ENCODE data around the gene TRANK1. TPM values are rescaled to one million over a fixed set of nuclear protein-coding genes. Genes with fewer than 3 reads are reported as not detected.

The TRANK1 gene
- 1.1 to 2.1 TPM (median 1.4 TPM) in 5 replicates for total RNA-seq (2022; extraction: Qiagen RNA extraction)

GRCh38 chr3:36944641-36945270 lies at the start of gene TRANK1:
TSS of gene TRANK1 (minus strand) at chr3:36945054. CDS start at chr3:36944809, 245 bp downstream.

GRCh38 chr3:36993326-36994283 lies 48.8 kb upstream of the TRANK1 start, which contains the start of gene MLH1:
TSS of gene MLH1 (plus strand) at chr3:36993518. CDS start at chr3:36993548, 30 bp downstream.

GRCh38 chr3:36992806-36993325 lies 48.0 kb upstream of the TRANK1 start, which contains the start of gene EPM2AIP1:
TSS of gene EPM2AIP1 (minus strand) at chr3:36993131. CDS start at chr3:36993077, 54 bp downstream.

Other genes with a start within 250 kb of the TRANK1 start
- 0.01 to 0.02 TPM in 2 of 5 replicates, not detected in the others for gene DCLK3, start 180.5 kb downstream of the TRANK1 start, total RNA-seq (2022; extraction: Qiagen RNA extraction)
- gene EPM2AIP1, start 48.1 kb upstream of the TRANK1 start, total RNA-seq (2022; extraction: Qiagen RNA extraction) = 4.9 to 8.5 TPM (median 7.1 TPM) in 5 replicates
- 30.5 to 47.6 TPM (median 34.5 TPM) in 5 replicates for gene MLH1, start 48.5 kb upstream of the TRANK1 start, total RNA-seq (2022; extraction: Qiagen RNA extraction)
- gene LRRFIP2, start 229.5 kb upstream of the TRANK1 start, total RNA-seq (2022; extraction: Qiagen RNA extraction) = 59.5 to 68.1 TPM (median 65.3 TPM) in 5 replicates

Data from A549 treated with dexamethasone at 1 μM for 4 hours (cell line).